Inferior parietal cortex (tissue), 1 donor: ENCODE results near the gene NT5M.

Source experiments
- DNase-seq: peaks from one replicate; pipeline ENCODE4 v3.0.0-alpha.2; 2016; ENCODE audit errors: extremely low spot score

The NT5M gene

GRCh38 chr17:17355426-17355825, 52.3 kb downstream of the NT5M start:
- DNase-seq = no peak

GRCh38 chr17:17356149-17356930, 53.2 kb downstream of the NT5M start:
- DNase-seq = peak; percentile 91

GRCh38 chr17:17356931-17357270, 53.7 kb downstream of the NT5M start:
- no peak for DNase-seq

GRCh38 chr17:17358060-17358751, 55.0 kb downstream of the NT5M start:
- DNase-seq = no peak

- no peak for DNase-seq
Observed at GRCh38 chr17:17358866-17359265, 55.7 kb downstream of the NT5M start.

GRCh38 chr17:17359271-17359670, 56.1 kb downstream of the NT5M start:
- no peak for DNase-seq

GRCh38 chr17:17360087-17360730, 57.0 kb downstream of the NT5M start:
- DNase-seq = no peak

GRCh38 chr17:17361543-17361866, 58.3 kb downstream of the NT5M start:
- DNase-seq = no peak

- no peak for DNase-seq
Observed at GRCh38 chr17:17361867-17362539, 58.8 kb downstream of the NT5M start.

GRCh38 chr17:17362540-17362930, 59.4 kb downstream of the NT5M start:
- no peak for DNase-seq

- no peak for DNase-seq
Observed at GRCh38 chr17:17363638-17364337, 60.6 kb downstream of the NT5M start.

GRCh38 chr17:17364338-17364667, 61.1 kb downstream of the NT5M start:
- DNase-seq = no peak

- no peak for DNase-seq
Observed at GRCh38 chr17:17365476-17366110, 62.4 kb downstream of the NT5M start.

- DNase-seq = no peak
Observed at GRCh38 chr17:17366235-17366634, 63.1 kb downstream of the NT5M start.

- no peak for DNase-seq
Observed at GRCh38 chr17:17366941-17367875, 64.0 kb downstream of the NT5M start.

GRCh38 chr17:17367931-17368330, 64.8 kb downstream of the NT5M start:
- DNase-seq = no peak

GRCh38 chr17:17370711-17371110, 67.5 kb downstream of the NT5M start:
- DNase-seq = no peak

- no peak for DNase-seq
Observed at GRCh38 chr17:17372856-17373520, 69.8 kb downstream of the NT5M start.

- DNase-seq = no peak
Observed at GRCh38 chr17:17375841-17376240, 72.7 kb downstream of the NT5M start.

- DNase-seq = no peak
Observed at GRCh38 chr17:17376362-17376761, 73.2 kb downstream of the NT5M start.
